ENCODE results near the gene KIF2A. TPM values are rescaled to one million over a fixed set of nuclear protein-coding genes. Genes with fewer than 3 reads are reported as not detected.
"Not testable (repeated sequence)": the region's sequence is repeated elsewhere in the genome, so short reads cannot be mapped to it uniquely, and the experiment has no call there.

Gene KIF2A
- total RNA-seq, 3 donors from 2014 or later: 103 to 125 (median 125) TPM

GRCh38 chr5:62282064-62282463 lies 23.9 kb upstream of the KIF2A start:
- no peaks in the 10 kb centered on the region for H3K27me3 Mint-ChIP-seq (ENCODE audit: low read depth)
- no peak overlapping the region for H3K4me3 Mint-ChIP-seq
- no peak for ATAC-seq
- no peak for DNase-seq
- H3K9me3 Mint-ChIP-seq: peaks cover 8% of the 10 kb centered on the region
- H3K36me3 Mint-ChIP-seq (ENCODE audit: insufficient read depth): peaks cover 6% of the 10 kb centered on the region
- H3K4me1 Mint-ChIP-seq (ENCODE audit: low read depth): peaks cover 41% of the 10 kb centered on the region

- Mint-ChIP-seq H3K36me3 (ENCODE audit: insufficient read depth) (peaks cover 6% of the 10 kb centered on the region), H3K4me1 (ENCODE audit: low read depth) (peaks cover 47% of the 10 kb centered on the region), H3K9me3 (peaks cover 8% of the 10 kb centered on the region), H3K27me3 (ENCODE audit: low read depth) (no peaks in the 10 kb centered on the region), H3K4me3 (no peak overlapping the region)
- no peak for DNase-seq
- no peak for ATAC-seq
These were observed 23.0 kb upstream of the KIF2A start for GRCh38 chr5:62283005-62283404.

- Mint-ChIP-seq H3K9me3 (peaks cover 8% of the 10 kb centered on the region), H3K4me3 (no peak overlapping the region), H3K36me3 (ENCODE audit: insufficient read depth) (peaks cover 6% of the 10 kb centered on the region), H3K4me1 (ENCODE audit: low read depth) (peaks cover 52% of the 10 kb centered on the region), H3K27me3 (ENCODE audit: low read depth) (no peaks in the 10 kb centered on the region)
- DNase-seq (no peak), ATAC-seq (no peak)
These were observed 22.1 kb upstream of the KIF2A start for GRCh38 chr5:62283861-62284260.

- peaks cover 8% of the 10 kb centered on the region for H3K9me3 Mint-ChIP-seq
- no peaks in the 10 kb centered on the region for H3K27me3 Mint-ChIP-seq (ENCODE audit: low read depth)
- ATAC-seq (peak; percentile 88 to 92), DNase-seq (peak; percentile 28)
- H3K36me3 Mint-ChIP-seq (ENCODE audit: insufficient read depth): peaks cover 6% of the 10 kb centered on the region
- peak overlapping the region; percentile 53 for H3K4me3 Mint-ChIP-seq
- H3K4me1 Mint-ChIP-seq (ENCODE audit: low read depth): peaks cover 64% of the 10 kb centered on the region
These were observed 20.8 kb upstream of the KIF2A start for GRCh38 chr5:62284946-62285891.

GRCh38 chr5:62286834-62287233 lies 19.2 kb upstream of the KIF2A start:
- no peak for ATAC-seq
- peaks cover 72% of the 10 kb centered on the region for H3K4me1 Mint-ChIP-seq (ENCODE audit: low read depth)

GRCh38 chr5:62287237-62287636 lies 18.8 kb upstream of the KIF2A start:
- peaks cover 76% of the 10 kb centered on the region for H3K4me1 Mint-ChIP-seq (ENCODE audit: low read depth)
- peaks cover 6% of the 10 kb centered on the region for H3K36me3 Mint-ChIP-seq (ENCODE audit: insufficient read depth)
- no peak for DNase-seq
- no peak for ATAC-seq
- no peak overlapping the region for H3K4me3 Mint-ChIP-seq
- H3K27me3 Mint-ChIP-seq (ENCODE audit: low read depth): no peaks in the 10 kb centered on the region
- H3K9me3 Mint-ChIP-seq: peaks cover 8% of the 10 kb centered on the region

More at GRCh38 chr5:62286834-62287233, 19.2 kb upstream of the KIF2A start:
- Mint-ChIP-seq H3K27me3 (ENCODE audit: low read depth) (no peaks in the 10 kb centered on the region), H3K9me3 (peaks cover 8% of the 10 kb centered on the region), H3K4me3 (peak overlapping the region; percentile 7), H3K36me3 (ENCODE audit: insufficient read depth) (peaks cover 6% of the 10 kb centered on the region)
- no peak for DNase-seq

GRCh38 chr5:62288118-62288517 lies 17.9 kb upstream of the KIF2A start:
- no peak for ATAC-seq
- Mint-ChIP-seq H3K9me3 (peaks cover 8% of the 10 kb centered on the region), H3K4me1 (ENCODE audit: low read depth) (peaks cover 82% of the 10 kb centered on the region), H3K4me3 (no peak overlapping the region), H3K27me3 (ENCODE audit: low read depth) (no peaks in the 10 kb centered on the region), H3K36me3 (ENCODE audit: insufficient read depth) (peaks cover 6% of the 10 kb centered on the region)
- no peak for DNase-seq

GRCh38 chr5:62289813-62290212 lies 16.2 kb upstream of the KIF2A start:
- H3K9me3 Mint-ChIP-seq: peaks cover 4% of the 10 kb centered on the region
- peaks cover 80% of the 10 kb centered on the region for H3K4me1 Mint-ChIP-seq (ENCODE audit: low read depth)
- peaks cover 3% of the 10 kb centered on the region for H3K36me3 Mint-ChIP-seq (ENCODE audit: insufficient read depth)
- H3K4me3 Mint-ChIP-seq: no peak overlapping the region
- no peaks in the 10 kb centered on the region for H3K27me3 Mint-ChIP-seq (ENCODE audit: low read depth)
- DNase-seq (no peak), ATAC-seq (no peak)

- H3K27me3 Mint-ChIP-seq (ENCODE audit: low read depth); H3K36me3 Mint-ChIP-seq (ENCODE audit: insufficient read depth); ATAC-seq; H3K9me3 Mint-ChIP-seq: not testable (repeated sequence)
- H3K4me1 Mint-ChIP-seq (ENCODE audit: low read depth): peaks cover 69% of the 10 kb centered on the region
- DNase-seq: peak; percentile 37
- peak overlapping the region; percentile 37 for H3K4me3 Mint-ChIP-seq
These were observed 14.2 kb upstream of the KIF2A start for GRCh38 chr5:62291829-62292228.

GRCh38 chr5:62296998-62297397 lies 9.0 kb upstream of the KIF2A start:
- no peaks in the 10 kb centered on the region for H3K27me3 Mint-ChIP-seq (ENCODE audit: low read depth)
- H3K4me3 Mint-ChIP-seq: no peak overlapping the region
- H3K36me3 Mint-ChIP-seq (ENCODE audit: insufficient read depth): no peaks in the 10 kb centered on the region
- ATAC-seq: no peak
- no peaks in the 10 kb centered on the region for H3K9me3 Mint-ChIP-seq
- H3K4me1 Mint-ChIP-seq (ENCODE audit: low read depth): peaks cover 63% of the 10 kb centered on the region
- DNase-seq: no peak

- DNase-seq (no peak), ATAC-seq (no peak)
- Mint-ChIP-seq H3K4me3 (no peak overlapping the region), H3K36me3 (ENCODE audit: insufficient read depth) (no peaks in the 10 kb centered on the region), H3K9me3 (no peaks in the 10 kb centered on the region), H3K27me3 (ENCODE audit: low read depth) (no peaks in the 10 kb centered on the region), H3K4me1 (ENCODE audit: low read depth) (peaks cover 55% of the 10 kb centered on the region)
These were observed 7.9 kb upstream of the KIF2A start for GRCh38 chr5:62298118-62298517.

GRCh38 chr5:62299101-62299500 lies 6.9 kb upstream of the KIF2A start:
- Mint-ChIP-seq H3K9me3 (no peaks in the 10 kb centered on the region), H3K4me3 (no peak overlapping the region), H3K4me1 (ENCODE audit: low read depth) (peaks cover 53% of the 10 kb centered on the region), H3K27me3 (ENCODE audit: low read depth) (no peaks in the 10 kb centered on the region), H3K36me3 (ENCODE audit: insufficient read depth) (no peaks in the 10 kb centered on the region)
- ATAC-seq (no peak), DNase-seq (no peak)

GRCh38 chr5:62299600-62299999 lies 6.4 kb upstream of the KIF2A start:
- no peaks in the 10 kb centered on the region for H3K9me3 Mint-ChIP-seq
- peak in 1 of 2 donors; percentile 66 for ATAC-seq
- no peak for DNase-seq
- peak overlapping the region; percentile 22 for H3K4me3 Mint-ChIP-seq
- peaks cover 50% of the 10 kb centered on the region for H3K4me1 Mint-ChIP-seq (ENCODE audit: low read depth)
- H3K27me3 Mint-ChIP-seq (ENCODE audit: low read depth): no peaks in the 10 kb centered on the region
- H3K36me3 Mint-ChIP-seq (ENCODE audit: insufficient read depth): no peaks in the 10 kb centered on the region

GRCh38 chr5:62305358-62305714 lies 670 bp upstream of the KIF2A start:
- ATAC-seq: peak; percentile 20 to 27
- Mint-ChIP-seq H3K4me1 (ENCODE audit: low read depth) (peaks cover 46% of the 10 kb centered on the region), H3K4me3 (peak overlapping the region; percentile 81), H3K9me3 (no peaks in the 10 kb centered on the region), H3K36me3 (ENCODE audit: insufficient read depth) (peaks cover 19% of the 10 kb centered on the region), H3K27me3 (ENCODE audit: low read depth) (no peaks in the 10 kb centered on the region)
- no peak for DNase-seq

- ATAC-seq (peak; percentile 33 to 41), DNase-seq (no peak)
- Mint-ChIP-seq H3K4me3 (peak overlapping the region; percentile 100), H3K27me3 (ENCODE audit: low read depth) (no peaks in the 10 kb centered on the region), H3K4me1 (ENCODE audit: low read depth) (peaks cover 53% of the 10 kb centered on the region), H3K9me3 (no peaks in the 10 kb centered on the region), H3K36me3 (ENCODE audit: insufficient read depth) (peaks cover 28% of the 10 kb centered on the region)
These were observed 403 bp downstream of the KIF2A start for GRCh38 chr5:62306323-62306895.

All from activated T-cell treated with anti-CD3 and anti-CD28 coated beads, Interleukin-2, amount 50 U/mL, for 4 hours (primary cell).